ENCODE results near the gene BMX.

- no peak for TF ChIP-seq POLR2A (IDR thresholded peaks at IDR 0.05; ENCODE audit: low read length)
- TF ChIP-seq GATA1 (IDR thresholded peaks at IDR 0.05; ENCODE audit: low read depth, low read length), result no peak
Observed at GRCh38 chrX:15507005-15507404, 6.4 kb downstream of the BMX start.
